IPS-15b (cell line): ENCODE measurements around the gene MAPRE2.

Experiments
- H3K27me3 ChIP-seq: one replicate; pipeline ENCODE4 v1.6.1; 2013; ENCODE audit warnings: low read length; ENCODE audit not compliant: control insufficient read depth, insufficient read depth
- H3K36me3 ChIP-seq: one replicate; pipeline ENCODE4 v1.6.1; 2013; ENCODE audit warnings: low read length; ENCODE audit not compliant: control insufficient read depth, insufficient read depth
- H3K4me1 ChIP-seq: one replicate; pipeline ENCODE4 v1.6.1; 2013; ENCODE audit warnings: mild to moderate bottlenecking, low read length; ENCODE audit not compliant: control insufficient read depth, insufficient read depth
- H3K4me3 ChIP-seq: one replicate; pipeline ENCODE4 v1.5.1; 2013; ENCODE audit warnings: low read depth, low read length
- H3K9ac ChIP-seq: one replicate; pipeline ENCODE4 v1.6.1; 2013; ENCODE audit warnings: low read depth, mild to moderate bottlenecking, low read length
- H3K9me3 ChIP-seq: one replicate; pipeline ENCODE4 v1.6.1; 2013; ENCODE audit warnings: mild to moderate bottlenecking, low read length; ENCODE audit not compliant: control insufficient read depth, insufficient read depth

The MAPRE2 gene

DNA sequence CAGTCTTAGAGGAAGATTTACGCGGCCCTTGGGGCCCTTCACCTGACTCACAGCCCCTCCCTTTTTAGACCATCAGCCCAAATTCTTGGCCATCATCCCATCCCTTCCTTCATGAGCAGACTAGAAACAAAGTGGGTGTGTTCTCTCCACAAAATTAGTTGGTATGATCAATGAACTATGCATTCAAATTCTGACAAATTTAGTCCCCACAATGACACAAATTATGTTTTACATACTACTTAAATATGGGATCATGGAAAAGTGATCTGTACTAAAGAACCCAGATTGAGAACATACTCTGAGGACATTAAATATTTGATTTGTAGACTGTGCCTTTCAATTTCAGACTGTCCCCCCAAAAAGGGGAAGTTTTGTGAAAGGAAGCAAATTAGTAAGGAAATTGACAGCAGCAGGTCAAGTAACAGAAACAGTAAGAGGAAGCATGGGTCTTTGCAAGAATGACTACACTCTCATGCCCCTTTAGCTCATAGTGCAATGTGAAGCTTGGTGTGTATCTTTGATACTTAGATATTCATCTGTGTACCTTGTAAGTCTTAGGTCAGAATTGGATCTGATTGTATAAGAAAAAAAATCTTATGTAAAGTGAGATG is 2.2 kb upstream of the MAPRE2 start:
- Histone ChIP-seq H3K36me3 (no peaks in the 10 kb centered on the region), H3K9me3 (no peaks in the 10 kb centered on the region), H3K27me3 (no peaks in the 10 kb centered on the region), H3K4me1 (peaks cover 3% of the 10 kb centered on the region), H3K4me3 (no peak overlapping the region), H3K9ac (no peak overlapping the region)

DNA sequence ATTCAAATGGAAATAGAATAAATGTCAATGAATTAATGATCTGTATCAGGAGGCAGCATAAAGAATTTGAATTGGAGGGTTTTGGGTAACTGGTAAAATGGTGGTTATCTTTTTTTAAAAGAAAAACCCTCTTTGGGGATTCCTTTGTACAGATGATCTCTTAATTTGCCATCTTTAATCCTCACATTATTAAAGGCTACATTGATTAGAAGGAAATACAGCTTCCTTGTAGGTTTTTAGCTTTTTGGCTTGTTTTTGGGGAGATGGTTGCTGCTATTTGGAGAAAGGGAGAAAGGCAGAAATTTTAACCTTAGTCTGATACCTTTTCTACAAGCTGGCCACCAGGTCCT is 600 bp upstream of the MAPRE2 start:
- peaks cover 3% of the 10 kb centered on the region for H3K4me1 ChIP-seq
- peak overlapping the region; percentile 99 for H3K4me3 ChIP-seq
- H3K36me3 ChIP-seq, result no peaks in the 10 kb centered on the region

DNA sequence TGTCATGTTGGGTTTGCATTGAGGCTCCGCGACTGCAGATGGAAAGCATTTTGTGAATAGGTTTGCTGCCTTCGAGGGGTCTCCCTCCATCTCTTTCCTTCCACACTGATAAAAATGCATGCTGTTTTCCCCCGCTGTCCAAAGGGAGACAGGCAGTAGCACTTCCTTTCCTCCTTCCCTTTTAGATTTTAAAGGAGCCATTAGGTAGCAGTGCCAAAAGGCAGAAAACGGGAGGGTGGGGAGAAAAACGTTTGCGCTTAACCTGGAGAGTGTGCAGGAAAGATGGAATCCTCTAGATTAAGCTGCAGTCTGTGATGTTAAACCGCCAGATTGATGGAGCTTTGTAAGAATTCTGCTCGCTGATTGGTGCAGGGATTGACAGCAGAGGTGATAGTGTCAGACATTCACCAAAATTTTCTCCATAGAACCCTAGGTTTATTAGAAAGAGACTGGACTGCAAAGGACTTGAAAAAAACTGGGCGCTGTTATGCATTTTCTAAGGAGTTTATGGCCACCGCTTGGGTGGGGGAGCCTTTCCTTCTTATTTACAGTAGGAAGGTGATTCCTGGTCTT is 688 bp downstream of the MAPRE2 start:
- Histone ChIP-seq H3K4me3 (peak overlapping the region; percentile 99), H3K9me3 (no peaks in the 10 kb centered on the region), H3K27me3 (no peaks in the 10 kb centered on the region), H3K4me1 (peaks cover 3% of the 10 kb centered on the region), H3K9ac (peak overlapping the region; percentile 68), H3K36me3 (no peaks in the 10 kb centered on the region)

More for the DNA sequence above, 600 bp upstream of the MAPRE2 start:
- Histone ChIP-seq H3K27me3 (no peaks in the 10 kb centered on the region), H3K9me3 (no peaks in the 10 kb centered on the region), H3K9ac (no peak overlapping the region)

DNA sequence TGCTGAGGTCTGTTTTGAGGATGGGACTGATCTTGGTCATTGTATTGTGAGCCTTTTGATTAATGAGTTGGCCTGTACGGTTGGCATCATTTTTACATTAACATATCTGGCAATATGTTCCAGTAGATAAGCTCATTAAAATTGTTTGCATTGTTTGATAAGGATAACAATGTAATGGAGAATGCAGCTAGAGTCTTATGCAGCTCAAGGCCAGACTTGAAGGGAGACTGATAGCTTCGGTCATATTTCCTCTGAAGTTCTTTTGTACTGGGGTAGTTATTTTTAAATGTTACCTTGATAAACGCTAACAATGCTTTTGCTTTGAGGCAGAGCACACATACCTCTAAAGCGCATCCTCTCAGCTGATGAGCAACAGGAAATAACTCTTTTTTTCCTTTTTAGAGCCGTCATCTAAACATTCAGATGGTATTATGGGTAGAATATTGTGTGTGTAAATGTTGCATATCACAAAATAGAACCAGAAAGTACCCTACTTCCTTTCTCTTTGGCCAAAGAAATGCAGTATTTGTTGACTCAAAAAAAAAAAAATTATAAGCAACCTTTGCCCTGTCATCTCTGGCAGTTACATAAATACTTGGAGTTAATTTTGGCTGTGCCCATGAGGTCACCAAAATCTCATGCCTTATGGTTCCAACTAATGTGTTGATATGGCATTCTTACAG is 1.3 kb downstream of the MAPRE2 start:
- Histone ChIP-seq H3K4me3 (peak overlapping the region; percentile 99), H3K9me3 (no peaks in the 10 kb centered on the region), H3K4me1 (peaks cover 3% of the 10 kb centered on the region), H3K36me3 (no peaks in the 10 kb centered on the region), H3K27me3 (no peaks in the 10 kb centered on the region), H3K9ac (no peak overlapping the region)

DNA sequence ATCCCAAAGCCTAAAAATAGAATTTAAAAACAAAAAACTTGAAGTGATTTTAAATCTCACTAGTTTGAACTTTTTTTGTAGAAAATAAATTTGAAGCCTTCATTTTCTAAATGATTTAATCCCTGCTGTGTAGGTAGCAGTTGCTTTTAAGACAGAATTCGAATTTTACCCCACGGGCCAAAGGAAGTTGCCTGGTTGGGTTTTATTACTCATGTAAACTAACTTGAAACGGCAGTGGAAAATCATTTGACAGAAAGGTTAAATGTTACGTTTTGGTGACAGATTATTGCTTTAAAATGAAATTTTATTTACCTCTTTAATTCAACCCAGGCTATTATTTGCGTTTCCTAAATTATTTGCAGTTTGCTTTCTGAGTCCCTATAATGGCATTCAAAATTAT is 2.0 kb downstream of the MAPRE2 start:
- H3K9ac ChIP-seq, result no peak overlapping the region
- H3K36me3 ChIP-seq, result no peaks in the 10 kb centered on the region
- H3K9me3 ChIP-seq, result no peaks in the 10 kb centered on the region
- H3K4me3 ChIP-seq, result no peak overlapping the region
- peaks cover 3% of the 10 kb centered on the region for H3K4me1 ChIP-seq
- H3K27me3 ChIP-seq, result no peaks in the 10 kb centered on the region

DNA sequence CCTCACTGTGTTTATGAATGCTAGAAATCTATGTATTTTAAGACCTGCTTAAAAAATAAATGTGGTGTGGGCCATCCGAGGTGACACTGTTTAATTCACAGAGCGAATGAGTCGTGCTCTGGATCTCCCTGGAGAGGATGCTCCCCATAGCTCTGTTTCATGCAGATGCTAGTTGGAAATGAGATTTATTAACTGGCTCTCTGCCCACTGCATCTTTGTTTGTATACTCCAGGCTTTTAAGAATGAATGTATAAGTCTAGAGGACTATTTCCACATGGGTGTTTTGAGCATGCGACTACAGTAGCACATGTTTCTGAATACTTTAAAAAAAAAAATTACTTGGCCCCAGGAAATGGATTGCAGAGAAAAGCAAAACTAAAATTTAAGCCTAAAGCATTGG is 3.9 kb downstream of the MAPRE2 start:
- H3K9ac ChIP-seq, result no peak overlapping the region
- no peaks in the 10 kb centered on the region for H3K36me3 ChIP-seq
- H3K4me3 ChIP-seq, result no peak overlapping the region
- H3K27me3 ChIP-seq, result no peaks in the 10 kb centered on the region
- H3K9me3 ChIP-seq, result no peaks in the 10 kb centered on the region
- peaks cover 4% of the 10 kb centered on the region for H3K4me1 ChIP-seq

DNA sequence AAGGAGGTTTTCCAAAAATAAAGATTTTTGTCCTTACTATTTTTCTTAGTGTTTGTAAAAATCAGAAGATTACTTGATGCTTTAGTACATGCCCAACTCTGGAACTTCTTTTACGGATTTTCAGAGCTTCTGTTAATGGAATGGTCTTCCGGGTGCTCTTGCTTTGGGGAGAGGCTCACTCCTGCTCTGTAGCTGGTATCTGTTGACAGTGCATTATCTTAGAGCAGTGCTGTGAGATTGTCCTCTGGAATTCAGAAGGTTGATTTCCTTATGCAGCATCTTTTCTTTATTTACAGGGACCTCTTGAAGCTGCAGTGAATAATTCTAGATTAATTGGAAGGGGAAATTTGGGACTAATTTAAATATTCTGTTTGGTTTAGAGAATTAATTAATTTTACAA is 4.6 kb downstream of the MAPRE2 start:
- Histone ChIP-seq H3K27me3 (no peaks in the 10 kb centered on the region), H3K4me3 (no peak overlapping the region), H3K36me3 (no peaks in the 10 kb centered on the region), H3K9ac (no peak overlapping the region), H3K4me1 (peaks cover 7% of the 10 kb centered on the region), H3K9me3 (no peaks in the 10 kb centered on the region)

DNA sequence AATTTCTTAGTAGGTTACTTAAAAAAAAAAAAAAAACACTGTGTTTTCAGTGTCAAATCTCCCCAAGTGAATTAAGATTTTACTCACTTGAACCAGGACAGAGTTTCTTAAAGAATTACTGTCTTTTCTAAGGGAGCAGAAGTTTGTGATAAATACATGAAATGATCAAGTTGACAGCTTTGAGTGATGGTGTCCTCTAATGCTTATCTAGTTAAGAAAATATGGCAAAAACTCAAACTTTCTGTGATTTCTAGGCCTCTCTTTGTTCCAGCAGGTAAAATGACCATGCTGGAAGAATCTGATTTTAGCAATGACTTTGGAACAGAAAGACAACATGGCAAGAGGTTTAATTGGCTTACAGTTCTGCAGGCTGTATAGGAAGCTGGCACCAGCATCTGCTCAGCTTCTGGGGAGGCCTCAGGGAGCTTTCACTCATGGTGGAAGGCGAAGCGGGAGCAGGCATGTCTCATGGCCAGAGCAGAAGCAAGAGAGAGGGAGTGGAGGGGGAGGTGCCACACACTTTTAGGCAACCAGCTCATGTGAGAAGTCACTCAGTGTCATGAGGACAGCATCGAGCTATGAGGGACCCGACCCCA is 6.6 kb downstream of the MAPRE2 start:
- no peak overlapping the region for H3K4me3 ChIP-seq
- no peaks in the 10 kb centered on the region for H3K27me3 ChIP-seq
- H3K36me3 ChIP-seq, result no peaks in the 10 kb centered on the region
- no peaks in the 10 kb centered on the region for H3K9me3 ChIP-seq
- no peak overlapping the region for H3K9ac ChIP-seq
- peaks cover 13% of the 10 kb centered on the region for H3K4me1 ChIP-seq

DNA sequence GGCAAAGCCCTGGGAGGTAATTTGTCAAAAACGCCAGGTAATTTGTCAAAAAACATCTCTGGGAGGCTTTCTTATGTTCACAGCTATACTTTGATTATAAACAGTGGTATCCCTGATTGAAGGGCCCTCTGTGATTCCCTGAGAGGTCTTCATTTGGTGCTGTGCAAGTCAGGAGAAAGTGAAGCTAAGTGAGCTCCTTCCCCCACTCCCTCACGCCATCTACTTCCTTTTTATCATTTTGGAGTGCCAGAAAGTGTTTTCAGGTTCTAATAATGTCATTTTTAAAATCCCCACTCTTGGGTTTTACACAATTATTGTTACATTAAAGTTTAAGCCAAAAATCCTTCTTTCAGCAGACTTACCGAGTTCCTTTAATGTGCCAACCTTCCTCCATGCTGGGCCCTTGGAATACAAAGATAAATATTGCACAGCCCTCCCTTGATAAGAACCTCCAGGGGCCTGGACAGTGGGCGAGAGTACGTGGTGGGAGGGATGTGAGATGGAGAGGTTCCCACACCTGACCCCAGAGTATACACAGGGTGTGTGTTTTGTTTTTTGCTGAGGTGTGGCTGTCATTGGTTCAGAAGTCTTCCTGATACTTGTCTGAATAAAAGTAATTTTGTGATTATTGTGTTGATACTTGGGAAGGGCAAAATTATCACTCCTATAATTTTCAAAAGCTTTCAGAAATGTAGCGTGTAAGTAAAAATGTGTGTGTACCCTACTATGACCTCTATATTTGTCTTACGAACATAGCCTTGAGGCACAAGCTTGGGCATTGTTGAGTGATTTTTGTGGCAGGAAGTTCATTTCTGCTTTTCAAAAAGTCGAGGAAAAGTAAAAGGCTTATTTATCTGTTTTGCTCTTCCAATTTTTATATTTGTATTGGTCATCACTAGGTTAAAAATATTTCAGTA is 8.2 kb downstream of the MAPRE2 start:
- no peak overlapping the region for H3K9ac ChIP-seq
- no peaks in the 10 kb centered on the region for H3K27me3 ChIP-seq
- H3K36me3 ChIP-seq, result no peaks in the 10 kb centered on the region
- peaks cover 13% of the 10 kb centered on the region for H3K4me1 ChIP-seq
- H3K9me3 ChIP-seq, result no peaks in the 10 kb centered on the region
- H3K4me3 ChIP-seq, result no peak overlapping the region

DNA sequence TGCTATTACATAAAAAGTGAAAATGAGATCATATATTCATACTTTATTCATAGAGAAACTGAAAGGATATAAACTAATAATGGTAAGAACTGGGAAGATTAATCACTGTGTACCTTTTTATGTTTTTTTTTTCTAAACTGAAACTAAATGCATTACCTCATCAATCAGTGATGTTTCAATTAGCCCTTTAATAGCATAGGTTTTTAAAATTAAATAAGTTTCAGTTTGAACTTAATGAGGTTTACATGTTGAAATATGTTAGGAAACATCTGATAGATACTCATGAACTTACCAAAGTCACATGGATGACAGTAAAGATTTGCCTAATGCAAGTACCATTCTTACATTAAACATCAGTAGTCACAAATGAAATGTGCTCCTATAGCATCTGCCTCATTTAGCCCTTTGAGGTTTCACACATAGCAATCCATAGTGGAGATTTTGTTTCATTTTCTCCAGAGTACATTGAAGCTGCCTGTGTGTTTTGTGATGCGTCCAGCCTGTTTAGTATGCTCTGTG is 8.9 kb downstream of the MAPRE2 start:
- no peaks in the 10 kb centered on the region for H3K27me3 ChIP-seq
- no peaks in the 10 kb centered on the region for H3K36me3 ChIP-seq
- H3K9me3 ChIP-seq, result no peaks in the 10 kb centered on the region
- H3K4me1 ChIP-seq, result peaks cover 13% of the 10 kb centered on the region
- H3K4me3 ChIP-seq, result no peak overlapping the region
- H3K9ac ChIP-seq, result no peak overlapping the region

DNA sequence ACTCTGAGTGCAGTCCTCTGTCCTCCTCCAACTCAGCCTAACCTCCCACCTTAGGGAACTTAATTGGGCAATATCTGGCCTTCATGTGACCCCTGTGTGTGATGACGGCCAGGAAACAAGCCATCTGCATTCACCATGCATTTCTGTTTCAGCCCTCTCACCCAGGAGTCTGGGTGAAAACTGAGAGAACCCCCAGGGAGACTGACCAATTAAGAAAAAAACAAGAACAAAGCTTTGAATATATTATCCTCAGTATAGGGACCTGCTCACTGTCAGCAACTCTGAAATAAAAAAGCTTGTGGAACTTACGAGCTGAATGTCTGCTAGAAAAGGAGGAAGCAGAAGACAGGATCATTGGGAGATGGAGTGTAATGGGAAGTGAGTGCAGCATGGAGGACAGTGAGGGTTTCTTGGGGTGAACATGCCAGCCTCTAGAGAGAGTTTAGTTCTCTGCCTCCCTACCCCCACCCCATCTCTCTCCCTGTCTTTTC is 9.5 kb downstream of the MAPRE2 start:
- Histone ChIP-seq H3K4me3 (no peak overlapping the region), H3K36me3 (no peaks in the 10 kb centered on the region), H3K4me1 (peaks cover 13% of the 10 kb centered on the region), H3K27me3 (no peaks in the 10 kb centered on the region), H3K9ac (no peak overlapping the region), H3K9me3 (no peaks in the 10 kb centered on the region)
